Heart right ventricle (tissue), 16 donors: ENCODE measurements around the gene ALOX12B. TPM values are rescaled to one million over a fixed set of nuclear protein-coding genes. Genes with fewer than 3 reads are reported as not detected.

Experiments used
- ATAC-seq, 8 donors: fragments of 200-7000 bp; cut with Tn5 transposase; one replicate each; pipeline ENCODE4 v1.9.1; 2020; ENCODE audit warnings: mild to moderate bottlenecking in 8 of 8, moderate library complexity in 8 of 8, moderate number of reproducible peaks in 1 of 8
- DNase-seq, 2 donors: peaks; one replicate each; pipeline ENCODE4 v3.0.0-alpha.2; 2020
- H3K27ac ChIP-seq, 10 donors: fragments of 200-600 bp; sonication (generic) in 2 of 10; one replicate each; pipeline versions ENCODE4 v1.5.0 to v1.8.0; 2020 to 2022; ENCODE audit warnings: mild to moderate bottlenecking in 3 of 10
- H3K27me3 ChIP-seq, 7 donors: fragments of 200-600 bp; one replicate each; pipeline ENCODE4 v1.8.0; 2021 to 2022; ENCODE audit warnings: mild to moderate bottlenecking in 2 of 7
- H3K36me3 ChIP-seq, 9 donors: fragments of 200-600 bp; sonication (generic) in 1 of 9; one replicate each; pipeline versions ENCODE4 v1.5.0 to v1.8.0; 2020 to 2022; ENCODE audit warnings: mild to moderate bottlenecking in 2 of 9
- H3K4me1 ChIP-seq, 9 donors: fragments of 200-600 bp; sonication (generic) in 1 of 9; one replicate each; pipeline versions ENCODE4 v1.5.0 to v1.8.0; 2020 to 2022; ENCODE audit warnings: mild to moderate bottlenecking in 4 of 9
- H3K4me3 ChIP-seq, 10 donors: fragments of 200-600 bp; sonication (generic) in 2 of 10; one replicate each; pipeline versions ENCODE4 v1.5.0 to v1.8.0; 2020 to 2022; ENCODE audit warnings: mild to moderate bottlenecking in 7 of 10, moderate library complexity in 2 of 10
- H3K9me3 ChIP-seq, 11 donors: fragments of 200-600 bp in 10 of 11; sonication (generic) in 2 of 11; one replicate each; pipeline versions ENCODE4 v1.5.0 to v1.8.0; 2013 to 2022; ENCODE audit warnings: mild to moderate bottlenecking in 2 of 11, control low read depth in 1 of 11, moderate library complexity in 1 of 11
- WGBS, 2 donors: extraction: QIAGEN DNeasy Blood & Tissue Kit; methylation state at CpG; one replicate each; pipeline ENCODE4 v1.1.7; 2013; ENCODE audit warnings: inconsistent platforms in 1 of 2; 5-methylcytosine and 5-hydroxymethylcytosine counted together
- intact Hi-C, 10 donors: fragments of 100-400 bp; cut with DNase I; formaldehyde crosslinking; loops; one replicate each; pipeline versions ENCODE4 v1.11.1 to v1.14.2; 2022
- polyA plus RNA-seq, 2 donors: library from polyadenylated mRNA; stranded (reverse); fragments of 200-250 nt; gene quantifications; one replicate each; pipeline ENCODE4 v1.2.3, GENCODE V29; 2013
- total RNA-seq, 10 donors: library from RNA; stranded (reverse); fragmentation: NEBNext Ultra II Directional in 3 of 10; extraction: Animal tissue kit (Norgen Biotek cat#: 25700) in 3 of 10; gene quantifications; one replicate each; pipeline versions ENCODE4 v1.2.1 to v1.2.4, GENCODE V29; 2021 to 2023
- TF ChIP-seq, protein P1 (sequence below), 9 donors: fragments of 200-600 bp; sonication (generic) in 2 of 9; IDR thresholded peaks; one replicate each; pipeline versions ENCODE4 v1.5.0 to v1.8.0; 2021 to 2022; ENCODE audit warnings: antibody characterized with exemption in 9 of 9, mild to moderate bottlenecking in 5 of 9, moderate library complexity in 1 of 9
- donor health status: Arrhythmogenic right ventricular cardiomyopathy.
- donor health status: ischemic (EF 13 %, LVEDD 7.1; RV severe dilation, severe dysfunction).
- donor health status: healthy with polysubstance abuse.
- donor health status: DM: no; HTN: yes; CAD: no.
- donor health status: DM: no; HTN: no; CAD: no.
- donor health status: ischemic (EF 25% LVEDD 6.9; RV normal size, moderate dysfunction).
- donor health status: ischemic (EF 25% LVEDD 5.7; RV mildly dilated, moderate dysfunction).
- donor health status: healthy.
- donor health status: DM: yes; HTN: yes; CAD: no.
- donor health status: Ischemic cardiomyopathy.
- donor health status: ischemic (EF 35%, LVEDD 5.7; RV mildly dilated, moderate dysfunction).
- donor health status: nonischemic (EF 11% LVEDD 7.7; RV severe dilation, severe dysfunction).
- donor health status: DM: yes; HTN: yes; CAD: no.
- donor health status: PGD.
- donor health status: ischemic (EF 29% LVEDD 5.4; RV normal size, mild dysfunction).
- donor health status: nonischemic (EF 23%, LVEDD 6.1; RV moderate dilation, normal function).

The ALOX12B gene
- total and polyA plus RNA-seq, 12 donors = not detected

DNA sequence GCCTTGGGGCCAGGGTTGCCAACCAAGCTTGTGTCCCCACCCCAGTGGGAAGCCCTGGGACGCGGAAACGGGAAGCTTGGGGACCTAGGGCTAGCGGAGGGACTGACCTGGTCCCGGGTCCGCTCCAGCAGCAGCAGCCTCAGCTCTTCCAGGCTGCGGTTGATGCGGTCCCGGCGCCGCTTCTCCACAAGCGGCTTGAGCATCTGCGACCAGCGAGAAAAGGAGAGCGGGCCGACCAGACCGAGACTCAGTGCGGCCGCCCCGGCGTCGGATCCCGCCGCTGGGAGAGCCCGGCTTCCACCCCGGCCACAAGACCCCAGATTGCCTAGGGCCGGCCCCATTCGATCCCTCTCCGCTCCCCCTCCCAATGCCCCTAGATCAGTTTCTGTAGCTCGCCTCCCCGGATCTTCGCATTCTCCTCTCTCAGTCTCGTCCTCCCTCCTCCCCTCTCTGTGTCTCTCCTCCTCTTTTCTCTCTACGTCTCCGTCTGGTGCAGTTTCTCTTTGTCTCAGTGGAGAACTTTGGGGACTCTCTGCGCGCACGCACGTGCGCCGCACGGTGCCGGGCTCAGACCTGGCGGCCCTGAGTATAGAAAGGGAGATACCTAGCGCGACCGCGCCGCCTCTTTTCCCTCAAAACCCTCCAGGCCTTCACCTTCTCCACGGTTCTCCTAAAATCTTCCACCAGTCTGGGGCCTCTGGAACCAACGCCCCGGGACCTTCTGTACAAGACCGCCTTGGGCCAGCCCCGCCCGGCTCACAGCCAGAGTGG is 35.6 kb upstream of the ALOX12B start:
- 0 to 1% methylated on average over 54 to 55 of the region's 55 CpGs for WGBS, 2 donors
- H3K4me3 ChIP-seq = peak overlapping the region; percentile 11 to 91 (median 64)

DNA sequence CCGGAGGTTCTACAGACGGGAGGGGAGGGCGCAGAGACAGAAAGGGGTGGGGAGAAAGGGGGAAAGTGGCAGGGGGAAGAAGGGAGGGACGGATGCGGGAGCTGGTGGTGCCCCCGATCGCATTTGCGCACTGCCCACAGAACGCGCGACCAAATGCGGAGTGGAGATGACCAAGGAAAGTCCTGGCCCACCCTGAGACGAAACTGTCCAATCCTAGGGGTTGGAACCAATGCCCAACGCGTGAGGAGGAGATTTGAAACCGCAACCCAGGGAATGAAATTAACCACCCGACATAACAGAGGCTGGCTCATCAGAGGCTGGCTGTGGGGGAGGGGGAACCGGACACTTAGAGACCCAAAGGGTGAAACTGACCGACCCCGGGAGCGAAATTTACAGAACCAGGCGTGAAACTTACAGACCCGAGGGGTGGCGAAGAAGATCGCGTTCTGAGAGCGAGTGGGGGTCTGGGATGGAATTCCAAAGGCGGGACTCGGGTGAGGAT is 35.0 kb upstream of the ALOX12B start:
- WGBS, 2 donors = 1% methylated on average over 29 of the region's 29 CpGs
- intact Hi-C loops = loop anchor here in 7 of 10 donors (5.0 to 10.0 kb wide), 4 partner anchors 35 to 102 kb away; partner anchors contain the start of gene VAMP2 (in 2 of the 7)
- Histone ChIP-seq H3K9me3 (no peaks in the 10 kb centered on the region), H3K4me1 (peaks cover 32 to 97% (median 83%) of the 10 kb centered on the region in 9 donors), H3K27me3 (peaks cover 0 to 76% (median 12%) of the 10 kb centered on the region in 7 donors), H3K36me3 (no peaks in the 10 kb centered on the region), H3K4me3 (peak overlapping the region; percentile 11 to 91 (median 64)), H3K27ac (peak overlapping the region in 4 of 10 donors; percentile 10 to 50 (median 32))
- peak in 1 of 2 donors; percentile 24 for DNase-seq
- TF ChIP-seq, protein P1, sequence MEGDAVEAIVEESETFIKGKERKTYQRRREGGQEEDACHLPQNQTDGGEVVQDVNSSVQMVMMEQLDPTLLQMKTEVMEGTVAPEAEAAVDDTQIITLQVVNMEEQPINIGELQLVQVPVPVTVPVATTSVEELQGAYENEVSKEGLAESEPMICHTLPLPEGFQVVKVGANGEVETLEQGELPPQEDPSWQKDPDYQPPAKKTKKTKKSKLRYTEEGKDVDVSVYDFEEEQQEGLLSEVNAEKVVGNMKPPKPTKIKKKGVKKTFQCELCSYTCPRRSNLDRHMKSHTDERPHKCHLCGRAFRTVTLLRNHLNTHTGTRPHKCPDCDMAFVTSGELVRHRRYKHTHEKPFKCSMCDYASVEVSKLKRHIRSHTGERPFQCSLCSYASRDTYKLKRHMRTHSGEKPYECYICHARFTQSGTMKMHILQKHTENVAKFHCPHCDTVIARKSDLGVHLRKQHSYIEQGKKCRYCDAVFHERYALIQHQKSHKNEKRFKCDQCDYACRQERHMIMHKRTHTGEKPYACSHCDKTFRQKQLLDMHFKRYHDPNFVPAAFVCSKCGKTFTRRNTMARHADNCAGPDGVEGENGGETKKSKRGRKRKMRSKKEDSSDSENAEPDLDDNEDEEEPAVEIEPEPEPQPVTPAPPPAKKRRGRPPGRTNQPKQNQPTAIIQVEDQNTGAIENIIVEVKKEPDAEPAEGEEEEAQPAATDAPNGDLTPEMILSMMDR (IDR thresholded peaks at IDR 0.05) = no peak
- no peak for ATAC-seq

More for the DNA sequence above, 35.6 kb upstream of the ALOX12B start:
- H3K27ac ChIP-seq = peak overlapping the region in 5 of 10 donors; percentile 5 to 26 (median 10)
- intact Hi-C loops = loop anchor here in 7 of 10 donors (5.0 to 10.0 kb wide), 4 partner anchors 34 to 102 kb away; partner anchors contain the start of gene VAMP2 (in 2 of the 7)
- ATAC-seq (no peak), DNase-seq (peak in 1 of 2 donors; percentile 25)
- TF ChIP-seq, protein P1 (IDR thresholded peaks at IDR 0.05) = no peak
- no peaks in the 10 kb centered on the region for H3K9me3 ChIP-seq
- H3K4me1 ChIP-seq = peaks cover 27 to 92% (median 78%) of the 10 kb centered on the region in 9 donors
- no peaks in the 10 kb centered on the region for H3K36me3 ChIP-seq
- H3K27me3 ChIP-seq = peaks cover 0 to 76% (median 10%) of the 10 kb centered on the region in 7 donors

DNA sequence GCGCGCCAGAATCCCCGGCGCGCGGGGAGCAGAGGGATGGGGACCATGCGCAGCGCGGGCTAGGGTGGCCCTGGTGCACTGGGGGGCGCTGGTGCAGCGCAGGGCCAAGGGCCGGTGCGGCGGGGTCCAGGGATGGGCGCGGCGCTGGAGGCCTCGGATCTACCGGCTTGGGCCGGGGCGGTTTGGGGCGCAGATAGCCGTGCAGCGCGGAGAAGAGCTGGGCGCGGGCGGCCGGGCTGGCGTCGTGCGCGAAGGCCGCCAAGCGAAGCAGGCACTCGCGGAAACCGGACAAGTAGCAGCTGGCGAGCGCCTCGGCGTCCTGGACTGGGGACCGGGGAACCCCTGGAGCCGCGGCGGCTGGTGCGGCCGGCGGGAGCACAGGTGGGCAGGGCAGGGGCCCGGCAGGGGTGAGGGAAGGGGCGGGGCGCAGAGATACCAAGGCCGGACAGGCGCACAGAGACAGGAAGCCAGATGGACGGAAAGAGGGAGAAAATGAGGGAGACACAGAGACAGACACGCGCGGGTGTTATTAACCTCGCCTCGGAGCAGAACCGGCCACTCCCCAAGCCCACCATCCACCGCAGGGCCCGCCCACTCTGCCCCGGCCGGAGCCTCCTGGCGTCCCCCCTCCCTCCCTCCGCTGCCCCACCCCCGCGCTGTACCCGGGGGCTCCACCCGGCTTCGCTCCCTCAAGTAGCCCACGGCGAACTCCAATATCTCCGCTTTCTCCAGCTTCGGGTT is 34.3 kb upstream of the ALOX12B start:
- DNase-seq = peak; percentile 45 to 59
- H3K27ac ChIP-seq = peak overlapping the region in 4 of 10 donors; percentile 26 to 60 (median 44)

More for the DNA sequence above, 34.3 kb upstream of the ALOX12B start:
- WGBS, 2 donors = 0 to 1% methylated on average over 65 to 76 of the region's 76 CpGs
- no peaks in the 10 kb centered on the region for H3K9me3 ChIP-seq
- H3K36me3 ChIP-seq = no peaks in the 10 kb centered on the region
- peaks cover 0 to 78% (median 18%) of the 10 kb centered on the region in 7 donors for H3K27me3 ChIP-seq
- H3K4me1 ChIP-seq = peaks cover 32 to 95% (median 79%) of the 10 kb centered on the region in 9 donors
- intact Hi-C loops = loop anchor here in 8 of 10 donors (2.0 to 10.0 kb wide), 5 partner anchors 35 to 103 kb away; partner anchors contain the start of gene VAMP2 (in 2 of the 8)
- peak in 6 of 8 donors; percentile 12 to 54 (median 17) for ATAC-seq
- H3K4me3 ChIP-seq = peak overlapping the region; percentile 11 to 91 (median 64)
- TF ChIP-seq, protein P1 (IDR thresholded peaks at IDR 0.05) = peak in 8 of 9 donors; percentile 39 to 74 (median 57)
